Heart left ventricle (tissue), 16 donors: Measurements from ENCODE around the gene CDK19. TPM values are rescaled to one million over a fixed set of nuclear protein-coding genes. Genes with fewer than 3 reads are reported as not detected.

Experiments
- ATAC-seq, 4 donors: fragments of 200-7000 bp; cut with Tn5 transposase; one replicate each; pipeline ENCODE4 v1.9.1; 2020 to 2022; ENCODE audit warnings: moderate library complexity in 4 of 4, mild to moderate bottlenecking in 3 of 4, moderate number of reproducible peaks in 1 of 4
- DNase-seq, 5 donors: peaks; one replicate each; pipeline ENCODE4 v3.0.0-alpha.2; 2020
- H3K27ac ChIP-seq, 12 donors: fragments of 200-600 bp; sonication (generic) in 4 of 12; one replicate each; pipeline versions ENCODE4 v1.5.0 to v1.8.0; 2016 to 2022; ENCODE audit warnings: mild to moderate bottlenecking in 2 of 12
- H3K27me3 ChIP-seq, 9 donors: fragments of 200-600 bp; sonication (generic) in 2 of 9; one replicate each; pipeline versions ENCODE4 v1.5.1 to v1.8.0; 2016 to 2022; ENCODE audit warnings: mild to moderate bottlenecking in 3 of 9
- H3K36me3 ChIP-seq, 9 donors: fragments of 200-600 bp; sonication (generic) in 2 of 9; one replicate each; pipeline versions ENCODE4 v1.5.0 to v1.8.0; 2018 to 2022; ENCODE audit warnings: mild to moderate bottlenecking in 2 of 9
- H3K4me1 ChIP-seq, 12 donors: fragments of 200-600 bp; sonication (generic) in 4 of 12; one replicate each; pipeline versions ENCODE4 v1.5.0 to v1.8.0; 2016 to 2022; ENCODE audit warnings: mild to moderate bottlenecking in 3 of 12
- H3K4me3 ChIP-seq, 12 donors: fragments of 200-600 bp; sonication (generic) in 4 of 12; one replicate each; pipeline versions ENCODE4 v1.5.0 to v1.8.0; 2017 to 2022; ENCODE audit warnings: mild to moderate bottlenecking in 9 of 12, moderate library complexity in 4 of 12
- H3K9me3 ChIP-seq, 12 donors: fragments of 200-600 bp; sonication (generic) in 4 of 12; one replicate each; pipeline versions ENCODE4 v1.5.0 to v1.8.0; 2016 to 2022; ENCODE audit warnings: mild to moderate bottlenecking in 1 of 12
- POLR2A ChIP-seq, 2 donors: fragments of 450-650 bp; IDR thresholded peaks; one replicate each; pipeline ENCODE4 v1.6.1; 2017; ENCODE audit warnings: antibody characterized with exemption in 2 of 2, mild to moderate bottlenecking in 2 of 2, moderate library complexity in 2 of 2
- WGBS, 4 donors: extraction: QIAGEN DNeasy Blood & Tissue Kit in 2 of 4; methylation state at CpG; one replicate each; pipeline versions ENCODE4 v1.1.5 to v1.1.7; 2013 to 2018; 5-methylcytosine and 5-hydroxymethylcytosine counted together
- intact Hi-C, 10 donors: fragments of 100-400 bp; cut with DNase I; formaldehyde crosslinking; loops; one replicate each; pipeline versions ENCODE4 v1.11.1 to v1.14.2; 2022
- polyA plus RNA-seq, 2 donors: library from polyadenylated mRNA; stranded (reverse); fragments of 200-250 nt; gene quantifications; one replicate each; pipeline ENCODE4 v1.2.3, GENCODE V29; 2013
- total RNA-seq, 9 donors: library from RNA; depleted of rRNA in 2 of 9; stranded (reverse); fragments of >200 nt in 2 of 9; fragmentation: NEBNext Ultra II Directional in 3 of 9; extraction: Animal tissue kit (Norgen Biotek cat#: 25700) in 3 of 9; gene quantifications; one replicate each; pipeline versions ENCODE4 v1.1.0 to v1.2.4, GENCODE V29; 2016 to 2023
- TF ChIP-seq, protein P1 (sequence below), 12 donors: fragments of 200-600 bp; sonication (generic) in 4 of 12; IDR thresholded peaks; one replicate each; pipeline versions ENCODE4 v1.5.0 to v1.8.0; 2018 to 2022; ENCODE audit warnings: antibody characterized with exemption in 12 of 12, mild to moderate bottlenecking in 5 of 12
- donor health status: ischemic (EF 13 %, LVEDD 7.1; RV severe dilation, severe dysfunction).
- donor health status: healthy with polysubstance abuse.
- donor health status: DM: no; HTN: yes; CAD: no.
- donor health status: DM: no; HTN: no; CAD: no.
- donor health status: ischemic (EF 25% LVEDD 6.9; RV normal size, moderate dysfunction).
- donor health status: ischemic (EF 25% LVEDD 5.7; RV mildly dilated, moderate dysfunction).
- donor health status: healthy.
- donor health status: DM: yes; HTN: yes; CAD: no.
- donor health status: ischemic (EF 35%, LVEDD 5.7; RV mildly dilated, moderate dysfunction).
- donor health status: nonischemic (EF 11% LVEDD 7.7; RV severe dilation, severe dysfunction).
- donor health status: DM: yes; HTN: yes; CAD: no.
- donor health status: PGD.
- donor health status: ischemic (EF 29% LVEDD 5.4; RV normal size, mild dysfunction).
- donor health status: nonischemic (EF 23%, LVEDD 6.1; RV moderate dilation, normal function).

CDK19 gene
- total and polyA plus RNA-seq, 11 donors = 3.8 to 16.3 (median 8.3) TPM

DNA sequence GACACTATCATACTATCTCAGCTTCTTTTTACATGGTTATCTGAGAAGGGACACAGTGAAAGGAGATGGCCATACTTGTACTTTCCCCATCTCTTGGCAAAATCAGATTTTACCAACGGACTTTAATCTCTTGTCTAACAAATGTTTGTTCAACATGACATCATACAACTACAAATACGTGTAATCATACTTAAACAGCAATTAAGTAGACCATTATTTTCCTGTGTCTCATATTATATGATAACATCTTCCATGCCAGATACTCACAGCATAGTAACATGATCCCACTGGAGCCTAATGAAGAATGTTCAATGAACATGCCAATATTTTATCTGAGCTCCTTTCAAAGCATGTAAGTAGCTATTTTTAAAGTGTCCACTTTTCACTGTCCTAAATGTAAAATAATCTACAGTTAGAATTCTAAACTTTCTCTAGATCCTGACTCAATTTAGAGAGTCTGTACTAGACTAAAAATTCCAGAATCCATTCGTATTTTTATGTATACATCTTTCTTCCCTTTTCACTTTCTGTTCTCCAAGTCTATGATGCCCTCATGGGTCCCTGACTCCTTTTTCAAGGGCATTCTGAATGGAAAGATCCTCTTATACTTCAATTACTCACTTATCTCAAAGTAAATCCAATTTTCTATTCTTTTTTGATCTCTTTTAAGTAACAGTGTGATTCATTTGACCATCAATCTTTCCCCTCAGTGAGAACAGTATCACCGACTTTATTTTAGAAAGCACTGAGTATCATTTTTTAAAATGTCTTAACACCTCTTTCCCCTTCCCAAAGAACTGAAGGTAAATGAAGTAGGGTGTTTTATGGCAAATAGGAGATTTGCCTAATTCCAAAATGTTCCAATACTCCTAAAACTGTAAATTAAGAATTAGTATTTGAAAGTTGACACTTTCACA is 133.5 kb downstream of the CDK19 start:
- no peaks in the 10 kb centered on the region for H3K9me3 ChIP-seq
- no peaks in the 10 kb centered on the region for H3K27me3 ChIP-seq
- peak overlapping the region in 9 of 12 donors; percentile 6 to 65 (median 41) for H3K27ac ChIP-seq
- intact Hi-C loops = loop anchor here (1.0 to 10.0 kb wide), 15 partner anchors 130 to 316 kb away; partner anchors contain the start of genes CDK19 (in 4 of the 10) and AMD1 (in 1 of the 10)
- peaks cover 0 to 18% (median 10%) of the 10 kb centered on the region in 12 donors for H3K4me1 ChIP-seq
- no peak overlapping the region for H3K4me3 ChIP-seq
- H3K36me3 ChIP-seq = no peaks in the 10 kb centered on the region
- TF ChIP-seq POLR2A (IDR thresholded peaks at IDR 0.05) = no peak
- TF ChIP-seq, protein P1, sequence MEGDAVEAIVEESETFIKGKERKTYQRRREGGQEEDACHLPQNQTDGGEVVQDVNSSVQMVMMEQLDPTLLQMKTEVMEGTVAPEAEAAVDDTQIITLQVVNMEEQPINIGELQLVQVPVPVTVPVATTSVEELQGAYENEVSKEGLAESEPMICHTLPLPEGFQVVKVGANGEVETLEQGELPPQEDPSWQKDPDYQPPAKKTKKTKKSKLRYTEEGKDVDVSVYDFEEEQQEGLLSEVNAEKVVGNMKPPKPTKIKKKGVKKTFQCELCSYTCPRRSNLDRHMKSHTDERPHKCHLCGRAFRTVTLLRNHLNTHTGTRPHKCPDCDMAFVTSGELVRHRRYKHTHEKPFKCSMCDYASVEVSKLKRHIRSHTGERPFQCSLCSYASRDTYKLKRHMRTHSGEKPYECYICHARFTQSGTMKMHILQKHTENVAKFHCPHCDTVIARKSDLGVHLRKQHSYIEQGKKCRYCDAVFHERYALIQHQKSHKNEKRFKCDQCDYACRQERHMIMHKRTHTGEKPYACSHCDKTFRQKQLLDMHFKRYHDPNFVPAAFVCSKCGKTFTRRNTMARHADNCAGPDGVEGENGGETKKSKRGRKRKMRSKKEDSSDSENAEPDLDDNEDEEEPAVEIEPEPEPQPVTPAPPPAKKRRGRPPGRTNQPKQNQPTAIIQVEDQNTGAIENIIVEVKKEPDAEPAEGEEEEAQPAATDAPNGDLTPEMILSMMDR (IDR thresholded peaks at IDR 0.05) = no peak
- peak in 3 of 4 donors; percentile 19 to 32 (median 32) for ATAC-seq
- no peak for DNase-seq
- WGBS, 4 donors = 31 to 43% (median 39%) methylated on average over 4 of the region's 4 CpGs

GRCh38 chr6:110676396-110676795 is 138.9 kb downstream of the CDK19 start:
- ATAC-seq (no peak), DNase-seq (no peak)
- Histone ChIP-seq H3K4me1 (peaks cover 0 to 10% (median 1%) of the 10 kb centered on the region in 12 donors), H3K9me3 (no peaks in the 10 kb centered on the region), H3K27ac (no peak overlapping the region), H3K36me3 (no peaks in the 10 kb centered on the region), H3K4me3 (no peak overlapping the region), H3K27me3 (no peaks in the 10 kb centered on the region)
- no peak for TF ChIP-seq POLR2A (IDR thresholded peaks at IDR 0.05)
- TF ChIP-seq, protein P1 (IDR thresholded peaks at IDR 0.05) = no peak
- intact Hi-C loops = loop anchor here in 2 of 10 donors (5.0 to 10.0 kb wide), 2 partner anchors 142 to 144 kb away; no protein-coding TSS in a partner anchor

DNA sequence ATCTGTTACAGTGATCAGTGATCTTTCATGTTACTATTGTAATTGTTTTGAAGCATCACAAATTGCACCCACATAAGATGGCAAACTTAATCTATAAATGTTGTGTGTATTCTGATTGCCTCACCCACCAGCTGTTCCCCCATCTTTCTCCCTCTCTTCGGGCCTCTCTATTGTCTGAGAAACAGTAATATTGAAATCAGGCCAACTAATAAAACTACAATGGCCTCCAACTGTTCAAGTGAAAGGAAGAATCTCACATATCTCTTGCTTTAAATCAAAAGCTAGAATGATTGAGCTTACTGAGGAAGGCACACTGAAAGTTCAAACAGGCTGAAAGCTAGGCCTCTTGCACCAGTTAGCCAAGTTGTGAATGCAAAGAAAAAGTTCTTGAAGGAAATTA is 141.2 kb downstream of the CDK19 start:
- Histone ChIP-seq H3K9me3 (no peaks in the 10 kb centered on the region), H3K4me3 (no peak overlapping the region), H3K36me3 (peaks cover 0 to 7% (median 0%) of the 10 kb centered on the region in 9 donors), H3K27me3 (no peaks in the 10 kb centered on the region), H3K4me1 (peaks cover 0 to 12% (median 0%) of the 10 kb centered on the region in 12 donors), H3K27ac (no peak overlapping the region)
- DNase-seq (no peak), ATAC-seq (no peak)
- intact Hi-C loops = loop anchor here in 1 of 10 donors (10.0 kb wide), 1 partner anchor 139 kb away; no protein-coding TSS in a partner anchor
- TF ChIP-seq, protein P1 (IDR thresholded peaks at IDR 0.05) = no peak
- TF ChIP-seq POLR2A (IDR thresholded peaks at IDR 0.05) = no peak
- 57 to 81% (median 63%) methylated on average over 1 of the region's 1 CpG for WGBS, 4 donors

DNA sequence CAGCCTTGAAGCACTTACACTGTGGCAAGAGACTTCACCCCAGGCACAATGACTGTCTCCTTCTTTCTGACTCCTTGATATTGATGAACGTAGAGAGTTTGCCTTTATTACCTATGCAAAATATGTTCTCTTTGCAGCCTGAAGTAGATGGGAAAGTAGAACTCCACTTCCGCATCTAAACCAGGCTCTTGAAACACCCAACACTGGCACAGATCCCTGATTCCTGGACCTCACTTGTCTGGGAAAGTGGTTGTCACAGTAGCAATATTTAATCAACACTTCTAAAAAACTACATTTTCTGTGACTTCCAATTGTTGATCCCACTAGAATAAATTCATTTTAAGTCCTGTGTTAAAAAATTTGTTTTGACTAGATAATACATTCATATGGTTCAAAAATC is 143.1 kb downstream of the CDK19 start:
- intact Hi-C loops = loop anchor here in 1 of 10 donors (10.0 kb wide), 1 partner anchor 137 kb away; no protein-coding TSS in a partner anchor
- TF ChIP-seq, protein P1 (IDR thresholded peaks at IDR 0.05) = no peak
- no peak for TF ChIP-seq POLR2A (IDR thresholded peaks at IDR 0.05)
- Histone ChIP-seq H3K9me3 (no peaks in the 10 kb centered on the region), H3K4me3 (no peak overlapping the region), H3K27me3 (no peaks in the 10 kb centered on the region), H3K27ac (no peak overlapping the region), H3K4me1 (peaks cover 0 to 12% (median 0%) of the 10 kb centered on the region in 12 donors), H3K36me3 (peaks cover 0 to 7% (median 0%) of the 10 kb centered on the region in 9 donors)
- no peak for DNase-seq
- no peak for ATAC-seq
- WGBS, 4 donors = 74 to 92% (median 86%) methylated on average over 2 of the region's 2 CpGs
